GM19099 (cell line): ENCODE measurements around the gene GPR65.

Source experiments
- POLR2A ChIP-seq: IDR thresholded peaks from 3 replicates; pipeline ENCODE4 v1.6.1; 2011; ENCODE audit warnings: low read depth; ENCODE audit not compliant: insufficient read length; ENCODE audit errors: extremely low read depth

The GPR65 gene

DNA sequence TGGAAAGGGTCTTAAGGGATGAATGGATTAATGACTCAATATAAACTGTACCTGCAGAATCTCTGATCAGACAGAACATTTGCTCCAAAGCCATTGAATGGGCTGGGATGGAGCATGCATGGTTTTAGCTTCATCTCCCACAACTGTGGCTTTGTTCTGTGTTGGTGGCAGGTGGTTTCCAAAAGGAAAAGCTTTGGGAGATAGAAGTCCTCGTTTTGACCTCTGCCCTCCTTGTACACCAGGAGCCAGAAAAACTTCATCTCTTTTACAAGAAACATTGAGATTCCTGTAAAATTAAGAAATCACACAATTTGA lies 39.5 kb downstream of the GPR65 start:
- no peak for TF ChIP-seq POLR2A

DNA sequence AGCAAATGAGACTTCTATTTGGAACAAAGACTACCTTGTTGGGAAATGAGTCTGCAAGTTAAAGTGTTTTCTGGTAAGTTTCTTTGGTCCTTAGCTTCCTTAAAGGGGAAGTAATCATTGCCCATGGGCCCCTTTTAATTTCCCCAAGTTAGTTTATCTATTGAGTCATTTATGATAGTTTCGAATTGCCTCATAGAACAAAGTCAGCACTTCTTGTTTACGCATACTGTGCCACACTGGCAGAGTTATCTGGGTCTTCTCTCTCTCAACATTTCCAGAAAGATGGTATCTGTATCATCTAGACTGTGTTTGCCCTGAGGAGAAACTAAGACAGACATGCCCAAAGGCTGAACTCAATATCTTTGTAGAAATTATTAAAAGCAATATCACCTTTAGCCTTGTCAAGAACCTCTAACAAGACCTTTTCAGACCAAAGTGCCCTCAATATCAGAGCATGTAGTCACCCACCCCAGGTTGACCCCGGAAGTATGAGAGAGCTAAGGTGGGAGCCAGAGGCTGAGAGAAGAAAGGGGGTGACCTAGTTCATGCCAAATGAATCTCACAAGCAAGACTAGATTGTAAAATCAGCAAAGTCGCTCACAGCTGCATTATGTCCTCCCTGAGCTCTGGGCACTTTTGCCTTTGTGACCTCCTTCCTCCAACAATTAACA lies 40.0 kb downstream of the GPR65 start:
- TF ChIP-seq POLR2A: no peak

DNA sequence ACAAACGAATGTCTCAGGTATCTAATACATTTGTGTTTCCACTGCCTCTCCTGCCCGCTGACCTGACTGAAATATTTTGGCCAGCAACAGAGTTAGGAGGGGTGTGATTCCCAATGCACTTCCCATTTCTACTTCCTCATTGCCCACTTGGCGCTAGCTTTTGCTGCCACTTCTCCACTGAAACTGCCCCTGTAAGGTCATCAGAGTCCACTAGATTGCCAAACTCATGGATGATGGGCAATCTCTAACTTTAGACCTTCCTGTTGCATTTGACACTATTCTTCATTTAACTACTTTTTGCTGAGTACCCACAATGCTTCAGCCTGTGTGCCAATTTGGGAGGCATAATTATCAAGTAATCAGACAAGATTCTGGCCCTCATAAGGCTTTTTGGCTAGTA lies 40.8 kb downstream of the GPR65 start:
- no peak for TF ChIP-seq POLR2A

DNA sequence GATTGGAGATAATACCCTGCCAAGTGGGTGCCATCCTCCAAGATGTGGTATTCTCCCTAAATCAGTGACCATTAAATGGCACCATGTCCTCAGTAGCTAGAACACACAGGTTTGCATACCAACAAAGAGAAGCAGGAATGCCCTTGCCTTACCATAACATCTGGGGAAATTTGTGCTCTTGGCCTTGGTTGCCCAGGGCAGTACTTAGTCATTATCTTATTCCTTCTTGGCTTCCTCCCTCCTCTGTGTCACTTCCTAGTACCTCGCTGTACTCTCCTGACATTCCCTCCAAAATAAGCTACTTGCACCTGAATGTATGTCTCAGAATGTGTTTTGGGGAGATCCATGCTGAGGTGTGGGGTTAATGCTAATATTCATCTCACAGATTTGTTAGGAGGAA lies 43.4 kb downstream of the GPR65 start:
- no peak for TF ChIP-seq POLR2A

DNA sequence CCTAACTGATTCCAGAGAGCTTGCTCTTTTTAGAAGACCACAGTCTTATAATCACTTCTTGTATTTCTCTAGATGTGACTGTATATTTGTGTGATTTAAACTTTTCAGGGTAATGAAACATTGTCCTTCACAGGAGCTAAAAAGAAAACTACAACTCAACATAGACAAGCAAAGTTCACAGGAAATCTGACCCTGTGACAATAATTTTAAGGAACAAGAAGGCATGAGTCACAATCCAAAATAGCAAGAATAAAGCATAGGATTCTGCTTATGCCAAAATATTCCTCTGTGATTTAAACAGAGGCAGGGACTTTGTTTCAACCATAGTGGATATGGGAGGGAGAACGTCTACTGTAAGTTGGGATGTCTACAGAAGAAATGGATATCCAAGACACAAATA lies 44.3 kb downstream of the GPR65 start:
- no peak for TF ChIP-seq POLR2A

DNA sequence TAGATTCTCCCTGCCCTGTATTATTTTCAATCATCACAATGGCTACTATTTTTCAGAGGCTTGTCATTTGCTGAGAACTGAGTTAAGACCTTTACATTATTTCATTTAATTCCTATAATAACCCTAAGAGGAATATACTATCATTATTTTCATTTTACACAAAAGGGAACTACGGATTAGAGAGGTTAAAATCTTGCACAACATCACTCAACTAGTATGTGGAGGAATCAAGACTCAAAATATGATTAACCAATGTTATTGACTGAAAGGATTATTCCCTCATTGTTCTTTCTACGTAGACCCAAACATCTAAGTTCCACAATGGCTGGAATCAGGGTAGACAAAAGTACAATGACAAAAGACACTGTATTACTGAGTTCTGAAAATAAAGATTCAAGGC lies 45.0 kb downstream of the GPR65 start:
- no peak for TF ChIP-seq POLR2A

DNA sequence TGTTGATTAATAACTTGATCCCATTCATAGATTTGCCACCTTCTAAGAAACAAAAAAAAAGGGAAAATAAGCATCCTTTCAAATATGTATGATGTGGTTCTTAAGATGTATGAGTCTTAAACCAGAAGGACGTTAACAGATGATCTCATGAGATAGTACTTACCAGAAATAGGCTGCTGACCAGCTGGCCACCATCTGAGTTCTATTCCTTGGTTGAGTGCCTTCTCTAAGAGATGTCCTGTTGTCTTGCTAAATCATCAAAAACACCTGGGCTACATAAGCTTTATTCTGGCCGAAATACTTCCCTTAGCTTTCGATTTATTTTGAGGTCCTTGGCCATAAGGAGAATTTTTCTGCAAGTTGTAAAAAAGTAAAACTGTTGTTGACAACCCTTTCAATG lies 55.6 kb downstream of the GPR65 start:
- TF ChIP-seq POLR2A: no peak

DNA sequence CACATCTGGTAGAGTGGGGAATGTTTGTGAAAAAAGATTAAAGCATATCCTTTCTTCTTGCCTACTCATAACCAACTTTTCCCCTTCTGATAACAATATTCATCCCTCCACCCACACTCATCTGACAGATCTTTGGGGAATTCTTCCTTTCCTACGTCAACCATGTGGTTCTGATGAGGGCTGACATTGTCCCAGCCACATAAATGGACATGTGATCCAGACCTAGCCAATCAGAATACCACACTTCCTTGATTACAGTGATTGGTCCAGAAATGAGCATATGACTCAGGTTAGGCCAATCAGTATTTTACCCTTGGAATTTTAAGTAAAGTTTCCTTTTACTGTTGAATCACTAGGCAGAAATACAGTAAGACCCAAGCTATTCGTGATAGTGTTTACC lies 58.9 kb downstream of the GPR65 start:
- no peak for TF ChIP-seq POLR2A
